GM21619 (cell line): ENCODE measurements around the gene SESN3.
"Not testable (repeated sequence)": the region's sequence is repeated elsewhere in the genome, so short reads cannot be mapped to it uniquely, and the experiment has no call there.

Experiments
- ATAC-seq: cut with Tn5 transposase; IDR thresholded peaks from one replicate; pipeline ENCODE4 v1.9.1; 2021; ENCODE audit not compliant: unreplicated experiment

The SESN3 gene

DNA sequence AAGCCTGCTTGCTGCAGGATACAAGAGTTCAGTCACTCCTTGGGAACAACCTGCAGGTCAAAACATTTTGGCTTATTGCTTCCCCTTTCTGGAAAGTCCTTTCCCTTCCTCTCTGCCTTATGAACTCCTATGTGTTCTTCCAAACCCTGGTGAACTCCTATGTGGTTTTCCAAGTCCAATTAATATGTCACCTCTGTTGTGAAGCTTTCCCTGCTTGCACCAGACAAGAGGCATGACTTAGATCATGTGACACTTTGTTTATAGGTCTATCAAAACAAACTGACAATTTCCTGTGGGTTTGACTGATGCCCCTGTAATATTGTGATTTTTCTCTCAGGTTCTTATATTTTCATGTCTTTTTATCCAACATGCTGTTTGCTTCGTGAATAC is 77.2 kb downstream of the SESN3 start:
- no peak for ATAC-seq

DNA sequence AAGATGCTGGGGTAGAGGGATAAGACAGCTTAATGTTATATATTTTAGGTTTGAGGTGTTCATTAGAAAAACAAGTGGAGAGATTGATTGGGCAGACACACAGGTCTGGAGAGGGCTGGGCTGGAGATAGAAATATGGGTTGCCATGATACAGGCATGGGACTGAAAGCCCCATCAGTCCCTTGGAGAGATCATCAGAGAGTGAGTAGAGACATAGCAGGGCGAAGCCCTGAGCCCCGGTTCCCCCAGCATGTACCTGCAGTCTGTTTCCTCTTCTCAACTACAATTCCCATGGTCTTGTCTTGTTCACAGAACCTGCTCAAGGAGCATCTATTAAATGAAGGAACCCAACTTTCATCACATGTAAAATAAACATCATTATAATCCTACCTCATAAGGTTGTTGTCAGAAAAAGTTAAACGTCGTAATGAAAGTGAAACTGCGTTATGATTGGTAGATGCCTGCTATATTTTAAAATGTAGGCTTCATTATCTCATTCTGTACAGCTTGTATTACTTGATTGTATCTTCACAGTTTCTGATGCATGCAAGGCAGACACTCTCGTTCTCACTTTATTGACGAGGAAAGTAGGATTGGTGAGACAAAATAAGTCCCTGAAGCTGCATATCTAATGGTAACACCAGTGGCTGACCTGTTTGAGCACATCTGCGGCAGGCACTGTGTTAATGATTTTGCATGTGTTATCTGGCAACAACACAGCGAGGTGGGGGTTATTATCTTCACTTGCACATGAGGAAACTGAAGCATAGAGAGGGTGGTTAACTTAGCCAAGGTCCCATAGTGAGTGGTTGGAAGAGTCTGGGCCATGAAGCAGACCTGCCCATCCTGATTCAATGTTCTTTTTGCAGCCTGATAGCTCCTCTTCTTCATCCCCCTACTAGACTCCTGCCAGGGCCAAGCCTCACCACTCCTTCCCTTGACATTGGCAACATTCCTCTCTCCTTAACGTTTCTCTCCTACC is 77.8 kb downstream of the SESN3 start:
- no peak for ATAC-seq

DNA sequence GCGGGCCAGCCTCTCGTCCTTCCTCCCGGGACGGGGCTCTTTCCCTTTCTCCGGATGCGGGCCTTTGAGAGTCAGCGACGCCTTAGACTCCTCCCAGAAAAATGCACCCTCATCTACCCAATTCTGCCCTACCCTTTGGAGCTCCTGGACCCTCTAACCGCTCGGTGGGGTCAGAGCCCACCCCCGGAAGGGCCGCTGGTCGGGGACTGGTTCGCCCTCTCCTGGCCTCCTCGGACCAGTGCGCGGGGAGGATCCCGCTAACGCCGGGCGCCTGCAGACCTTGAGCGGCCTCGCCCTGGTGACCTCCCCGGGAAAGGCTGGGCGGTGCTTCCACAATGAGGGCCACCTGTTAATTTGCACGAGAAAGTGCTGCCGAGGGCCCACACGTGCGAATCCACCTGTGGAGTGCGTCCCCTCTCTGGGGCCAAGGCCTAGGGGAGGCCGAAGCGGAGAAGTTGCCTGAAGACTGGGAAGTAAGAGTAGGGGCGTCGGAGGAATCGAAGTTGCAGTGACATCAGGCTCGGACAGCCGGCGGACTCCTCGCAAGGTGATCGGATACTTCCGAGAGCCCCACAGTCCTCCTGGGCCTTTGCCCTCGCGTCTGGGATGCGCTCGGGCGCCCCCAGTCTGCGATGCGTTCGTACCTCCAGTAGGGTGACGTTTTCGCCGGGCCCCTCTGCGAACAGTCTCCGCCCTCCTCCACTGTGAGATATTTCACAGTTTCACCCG is 79.9 kb downstream of the SESN3 start:
- peak; percentile 89 for ATAC-seq

DNA sequence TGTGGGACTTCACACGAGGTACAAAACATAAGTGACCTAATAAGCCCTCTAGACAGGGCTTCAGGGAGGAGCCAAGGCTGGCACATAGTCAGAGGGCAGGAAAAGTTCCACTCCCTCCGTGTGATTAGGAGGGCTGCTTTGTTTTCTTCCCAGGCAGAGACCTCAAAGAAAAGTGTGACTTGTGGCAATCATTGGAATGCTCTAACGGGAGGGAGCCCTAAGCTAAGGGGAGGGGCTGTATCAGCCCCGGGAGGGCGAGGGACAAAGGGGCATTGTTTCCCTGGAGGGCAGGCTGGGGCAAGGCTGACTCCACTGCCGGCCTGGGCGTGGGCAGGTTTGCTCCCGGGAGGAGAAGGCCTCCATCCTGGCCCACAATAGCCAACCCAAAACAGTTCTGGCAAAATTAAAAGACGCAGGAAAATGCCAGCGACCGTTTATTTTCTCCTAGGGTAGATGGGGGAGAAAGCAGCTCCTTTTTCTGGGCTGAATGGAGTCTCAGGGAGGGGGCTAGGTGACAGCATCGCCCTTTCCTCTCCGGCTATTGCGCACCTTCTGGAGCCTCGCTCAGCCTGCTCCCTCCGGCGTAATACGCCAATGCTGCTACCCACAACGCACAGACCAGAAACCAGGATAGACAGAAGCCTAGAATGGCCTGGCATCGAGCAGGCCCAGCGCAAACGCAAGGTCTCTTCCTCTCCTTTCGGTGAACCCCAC is 81.2 kb downstream of the SESN3 start:
- ATAC-seq: no peak

DNA sequence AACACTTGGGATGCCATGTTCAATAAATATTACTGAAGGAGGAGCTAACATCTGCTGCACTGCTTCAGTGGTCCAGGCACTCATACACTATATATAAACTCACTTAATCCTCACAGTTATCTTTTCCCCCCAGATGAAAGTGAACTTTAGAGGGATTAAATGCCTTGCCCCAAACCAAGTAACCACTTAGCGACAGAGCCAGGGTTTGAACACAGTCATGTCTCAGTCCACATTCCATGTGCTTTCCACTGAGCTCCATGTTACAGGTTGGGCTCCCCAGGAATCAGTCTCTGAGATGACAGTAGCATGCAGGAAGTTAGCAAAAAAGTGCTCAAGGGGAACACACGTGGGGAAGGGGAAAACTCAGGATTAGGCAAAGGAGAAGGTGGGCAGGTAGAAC is 82.1 kb downstream of the SESN3 start:
- ATAC-seq: no peak

DNA sequence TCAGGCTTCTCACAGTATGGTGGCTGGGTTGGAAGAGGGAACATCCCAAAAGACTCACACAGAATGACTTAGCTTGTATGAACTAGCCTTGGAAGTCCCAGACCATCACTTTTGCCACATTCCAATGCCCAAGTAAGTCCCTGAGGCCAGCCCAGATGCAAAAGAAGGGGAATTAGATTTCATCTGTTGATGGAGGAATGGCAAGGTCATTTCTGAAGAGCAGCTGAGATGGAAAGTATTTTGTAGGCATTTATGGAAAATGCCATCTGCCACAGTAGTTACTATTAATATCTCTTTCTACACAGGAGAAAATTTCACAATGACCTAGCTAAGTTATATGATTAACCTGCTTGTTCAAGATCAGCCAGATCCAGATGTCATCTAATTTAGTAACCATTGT is 82.6 kb downstream of the SESN3 start:
- ATAC-seq: no peak

DNA sequence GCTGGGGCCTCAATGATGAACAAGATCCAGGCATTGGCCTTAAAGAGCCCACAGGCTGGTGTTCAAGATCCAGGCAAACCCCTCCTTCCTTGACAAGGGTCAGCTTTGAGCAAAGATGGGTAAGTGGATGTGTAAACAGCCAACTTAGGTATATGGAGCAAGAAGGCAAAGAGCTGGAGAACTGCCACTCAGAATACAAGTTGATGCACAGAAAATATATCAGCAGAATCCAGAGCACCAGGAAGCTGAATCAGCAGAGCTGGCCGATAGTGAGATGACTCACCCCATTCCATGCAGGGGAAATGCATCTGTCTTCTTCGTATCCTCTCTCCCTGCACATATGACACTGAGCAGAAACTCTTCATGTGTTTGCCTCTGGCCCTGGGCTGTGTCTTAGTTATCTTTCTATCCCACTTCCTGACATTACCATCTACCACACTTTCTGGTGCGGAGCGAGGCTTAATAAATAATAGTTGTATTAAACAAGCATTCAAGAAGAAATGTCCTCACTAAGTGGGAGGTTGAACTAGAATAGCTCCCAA is 83.6 kb downstream of the SESN3 start:
- ATAC-seq: no peak

DNA sequence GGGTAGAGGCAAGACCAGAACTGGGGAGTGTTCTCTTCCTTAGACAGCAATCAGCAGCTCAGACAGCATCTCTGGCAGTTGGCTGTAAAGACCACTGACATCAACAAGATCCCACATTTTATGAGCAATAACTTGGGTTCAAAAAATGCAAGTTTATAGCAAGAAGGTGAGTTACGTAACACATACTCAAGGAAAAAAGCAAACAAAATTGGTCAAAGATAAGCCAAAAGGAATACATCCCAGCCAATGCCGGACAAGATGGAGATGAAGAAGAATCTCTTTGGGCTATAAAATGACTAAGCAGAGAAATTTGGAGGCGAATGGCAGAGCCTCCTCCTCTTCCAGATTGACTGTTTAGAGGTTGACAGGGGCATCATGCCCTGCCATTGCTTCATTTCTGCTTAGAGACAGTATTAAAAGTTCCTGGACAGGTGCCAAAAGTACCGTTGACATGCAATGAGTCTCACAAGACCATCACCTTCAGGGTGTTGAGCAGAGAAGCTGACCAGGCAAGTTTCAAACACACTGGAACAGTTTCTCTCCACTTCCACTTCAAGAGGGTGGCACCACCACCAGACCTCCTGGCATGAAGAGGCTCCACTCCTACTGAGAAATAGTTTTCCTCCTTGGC is 85.5 kb downstream of the SESN3 start:
- ATAC-seq: no peak

DNA sequence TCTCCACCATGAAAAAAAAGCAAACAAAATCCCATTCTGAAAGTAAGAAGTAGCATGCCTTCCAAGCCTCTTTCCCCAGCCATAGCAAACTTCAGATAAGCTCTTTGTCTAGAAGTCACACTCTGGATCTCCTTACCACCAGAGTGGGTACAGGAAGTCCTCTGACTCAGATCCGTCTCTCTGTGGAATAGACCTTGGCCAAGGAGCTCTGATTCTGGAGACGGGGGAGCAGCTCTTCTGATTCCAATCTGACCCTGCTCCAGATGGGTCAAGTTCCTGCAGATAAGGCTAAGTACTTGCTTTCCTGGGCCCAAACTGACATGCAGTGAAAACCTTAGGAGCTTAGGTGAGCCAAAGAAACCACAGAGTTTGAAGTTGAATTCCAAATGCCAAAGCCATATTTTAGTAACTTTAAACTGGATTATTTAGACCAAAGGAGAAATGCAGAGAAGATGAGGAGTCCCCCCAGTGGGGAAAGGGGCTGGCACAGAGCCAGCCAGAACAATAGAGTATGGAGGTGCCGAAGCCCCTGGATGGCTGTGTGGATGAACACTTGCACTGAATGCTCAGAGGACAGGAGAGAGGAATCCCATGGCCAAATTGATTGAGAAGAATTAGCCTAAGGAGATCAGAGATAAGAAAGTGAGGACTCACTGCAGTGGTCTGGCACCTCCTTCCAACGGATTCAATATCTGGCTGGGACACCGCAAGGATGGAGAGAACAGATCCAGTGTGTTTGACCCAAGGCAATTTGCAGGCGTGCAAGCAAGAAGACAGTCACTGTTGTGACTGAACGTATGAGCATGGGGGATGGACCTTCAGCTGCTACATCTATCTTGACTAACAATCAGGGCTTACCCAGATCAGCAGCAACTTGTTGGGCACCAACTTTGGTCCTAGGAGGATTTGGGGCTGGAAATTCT is 86.4 kb downstream of the SESN3 start:
- ATAC-seq: no peak

DNA sequence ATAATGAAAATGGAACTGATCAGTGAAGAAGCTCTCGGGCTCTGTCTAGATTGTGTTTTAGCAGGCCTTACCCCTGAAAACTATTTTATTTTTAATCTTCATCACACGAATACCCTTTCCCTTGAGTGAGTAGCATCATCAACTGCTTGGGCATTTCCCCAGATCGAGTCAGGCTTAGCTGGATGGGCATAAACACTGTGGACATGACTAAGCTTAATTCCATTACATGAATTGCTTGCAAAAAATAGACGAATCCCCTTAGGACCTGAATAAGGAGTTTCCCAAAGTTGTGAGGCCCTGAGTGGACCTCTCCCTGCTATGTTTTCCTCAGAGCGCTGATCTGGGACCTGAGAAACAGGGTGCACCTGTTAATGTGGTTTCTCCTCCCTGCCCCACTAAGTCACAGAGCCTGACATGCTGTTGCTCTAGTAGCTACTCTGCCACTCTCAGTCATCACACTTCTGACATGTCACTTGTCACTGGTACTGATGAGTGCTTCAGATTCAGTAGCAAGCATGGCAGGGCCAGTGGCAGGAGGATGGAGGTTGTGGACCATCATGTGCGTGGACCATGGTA is 87.8 kb downstream of the SESN3 start:
- no peak for ATAC-seq

DNA sequence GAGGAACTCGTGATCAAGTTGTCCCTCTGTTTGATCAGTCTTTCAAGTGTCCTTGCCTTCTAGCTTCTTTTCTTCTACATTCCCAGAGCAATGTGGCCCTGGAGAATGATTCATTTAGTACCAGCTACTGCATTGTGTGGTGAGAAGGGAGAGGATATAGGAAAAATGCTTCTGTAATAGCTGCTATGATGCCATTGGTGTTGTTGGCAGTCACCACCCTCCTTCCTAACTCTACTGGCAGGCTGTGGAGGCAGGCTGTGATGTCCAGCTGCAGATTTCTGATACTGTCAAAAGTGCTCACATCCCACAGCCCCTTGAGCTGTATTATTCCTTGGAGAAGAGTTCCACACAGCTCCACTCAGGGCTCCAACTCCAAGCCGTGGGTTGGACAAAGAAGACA is 88.6 kb downstream of the SESN3 start:
- no peak for ATAC-seq

DNA sequence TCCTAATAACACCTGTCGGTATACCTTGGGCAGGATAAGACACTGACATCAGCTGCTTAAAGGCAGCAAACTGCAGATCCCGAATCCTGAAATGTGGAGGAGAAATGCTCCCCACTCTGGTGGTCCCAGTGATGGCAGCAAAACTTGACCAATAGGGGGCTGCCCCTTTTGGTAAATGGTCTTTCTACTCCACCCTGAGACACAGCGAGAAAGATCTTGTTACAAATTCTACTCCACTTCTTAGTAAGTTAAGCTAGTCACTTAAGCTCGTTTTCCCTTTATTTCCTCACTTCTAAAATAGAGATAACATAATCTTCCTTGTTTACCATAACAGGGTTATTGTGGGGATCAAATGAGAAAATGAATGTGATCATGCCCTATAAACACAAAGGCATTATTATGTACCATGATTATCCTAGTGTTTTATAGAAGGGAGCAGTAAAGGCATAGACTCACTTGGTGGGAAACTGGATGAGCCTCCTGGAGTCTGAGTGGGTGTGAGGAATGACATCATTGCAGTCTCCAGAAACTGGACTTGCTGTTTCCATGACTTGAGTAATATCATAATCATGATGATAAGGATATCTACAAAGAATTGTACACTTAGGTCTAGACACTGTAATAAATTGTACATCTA is 90.5 kb downstream of the SESN3 start:
- ATAC-seq: no peak

DNA sequence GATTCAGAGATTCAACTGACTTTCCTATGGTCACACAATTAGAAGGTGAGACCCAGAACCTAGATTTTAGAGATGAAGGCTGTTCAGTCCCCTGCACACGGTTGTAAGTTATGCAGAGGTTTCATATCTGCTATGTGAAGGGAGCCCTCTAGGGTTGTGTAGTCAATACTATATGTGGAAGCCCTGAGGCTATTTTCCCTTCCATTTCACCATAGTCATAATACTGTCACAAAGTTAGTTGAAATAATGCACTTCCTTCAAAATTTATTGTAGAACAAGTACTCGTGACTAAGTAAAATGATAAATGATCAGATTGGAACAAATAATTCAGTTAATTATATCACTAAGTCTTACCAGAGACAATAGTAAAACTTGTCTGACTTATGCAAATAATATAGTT is 92.6 kb downstream of the SESN3 start:
- peak; percentile 90 for ATAC-seq

DNA sequence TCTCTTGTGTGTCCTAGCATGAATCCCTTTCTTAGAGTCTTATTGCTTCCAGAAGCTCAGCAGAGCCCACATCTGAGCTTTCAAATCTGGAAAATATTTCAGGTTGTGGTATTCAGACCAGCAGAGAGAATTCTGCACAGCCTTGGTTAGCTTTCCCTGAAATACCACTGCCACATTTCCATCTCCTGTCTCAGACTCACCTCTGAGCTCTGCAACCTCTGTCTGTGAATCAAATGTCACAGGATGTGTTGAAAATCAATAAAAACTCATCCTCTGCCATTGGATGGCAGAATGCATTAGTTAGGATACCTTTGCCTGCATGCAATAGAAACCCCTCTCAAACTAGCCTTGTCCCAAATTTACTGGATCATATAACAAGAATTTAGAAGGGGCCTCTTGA is 93.7 kb downstream of the SESN3 start:
- no peak for ATAC-seq

DNA sequence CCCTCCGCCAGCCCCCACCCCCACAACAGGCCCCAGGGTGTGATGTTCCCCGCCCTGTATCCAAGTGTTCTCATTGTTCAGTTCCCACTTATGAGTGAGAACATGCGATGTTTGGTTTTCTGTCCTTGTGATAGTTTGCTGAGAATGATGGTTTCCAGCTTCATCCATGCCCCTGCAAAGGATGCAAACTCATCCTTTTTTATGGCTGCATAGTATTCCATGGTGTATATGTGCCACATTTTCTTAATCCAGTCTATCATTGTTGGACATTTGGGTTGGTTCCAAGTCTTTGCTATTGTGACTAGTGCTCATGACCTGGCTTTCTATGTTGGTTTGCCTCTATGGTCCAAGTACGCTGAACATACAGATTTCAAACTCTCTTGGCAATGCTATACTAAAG is 94.3 kb downstream of the SESN3 start:
- ATAC-seq: not testable (repeated sequence)

DNA sequence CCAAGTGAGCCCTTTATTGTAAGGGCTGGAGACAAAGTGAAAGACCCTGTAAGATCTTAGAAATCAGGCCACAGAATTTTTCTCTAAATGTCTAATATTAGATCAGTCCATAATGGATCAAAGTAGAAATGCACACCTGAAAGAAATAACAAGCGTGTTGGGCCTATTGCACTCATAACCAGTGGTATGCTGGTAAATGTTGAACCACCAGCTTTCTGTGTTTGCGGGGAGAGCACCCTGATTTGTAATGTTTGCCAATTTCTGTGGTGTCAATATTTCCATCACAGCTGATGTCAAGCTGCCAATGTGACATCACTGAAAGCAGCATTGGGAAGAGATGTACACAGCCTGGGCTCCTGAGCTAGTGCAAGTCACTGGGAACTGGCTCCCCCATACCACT is 95.1 kb downstream of the SESN3 start:
- ATAC-seq: no peak

DNA sequence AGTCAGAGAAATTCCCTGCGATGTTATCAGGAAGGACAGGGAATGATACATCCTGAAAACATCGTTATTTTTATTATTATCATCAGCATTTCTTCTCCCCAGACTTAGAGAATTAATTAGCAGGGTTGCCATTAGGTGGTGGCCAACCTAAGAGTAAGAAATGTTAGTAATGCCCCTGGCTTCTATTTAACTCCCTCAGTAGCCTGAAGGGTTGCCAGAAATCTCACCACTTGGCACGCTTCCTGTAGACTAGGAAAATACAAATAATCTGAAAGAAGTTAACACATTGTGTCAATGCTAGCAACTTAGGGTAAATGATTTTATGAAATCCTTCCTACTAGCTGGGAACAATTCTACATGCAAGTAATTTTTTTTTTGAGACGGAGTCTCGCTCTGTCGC is 95.8 kb downstream of the SESN3 start:
- ATAC-seq: no peak

DNA sequence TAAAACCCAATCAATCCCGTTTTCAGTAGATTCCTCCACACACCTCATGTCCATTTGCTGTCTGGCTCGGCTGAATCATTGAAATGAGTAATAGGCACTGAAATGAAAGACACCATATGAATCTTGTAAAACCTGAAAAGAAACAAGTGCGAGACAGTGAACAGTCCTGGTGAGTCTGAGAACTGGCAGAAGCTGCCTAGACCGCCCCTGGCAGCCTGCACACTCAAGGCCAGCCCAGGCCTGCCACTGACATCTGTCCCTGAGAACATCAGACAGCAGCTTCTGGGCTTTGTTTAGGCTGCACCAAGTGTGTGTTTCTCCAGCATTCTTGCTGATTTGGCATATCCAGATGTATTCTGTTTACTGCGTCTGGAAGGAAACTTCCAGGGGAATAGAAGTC is 96.5 kb downstream of the SESN3 start:
- no peak for ATAC-seq

DNA sequence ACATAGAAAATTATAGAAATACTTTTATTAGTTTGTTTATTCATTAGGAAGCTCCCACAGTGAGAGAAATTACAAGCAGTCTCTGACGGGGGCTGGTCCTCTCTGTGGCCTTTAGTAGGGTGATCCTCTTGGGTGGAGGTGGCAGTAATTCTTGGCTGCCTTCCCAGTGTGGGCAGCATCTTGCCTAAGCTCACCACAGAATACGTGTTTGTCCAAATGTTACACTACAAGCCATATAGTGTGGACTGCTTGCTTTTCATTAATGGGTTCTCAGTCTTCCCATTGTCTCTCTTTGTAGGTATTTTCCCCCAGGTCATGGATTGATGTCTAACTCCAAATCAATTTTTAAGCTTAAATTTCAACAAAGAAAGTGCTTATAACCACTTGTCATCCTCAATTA is 98.0 kb downstream of the SESN3 start:
- no peak for ATAC-seq
